ENCODE results near the gene NSDHL. TPM values are rescaled to one million over a fixed set of nuclear protein-coding genes. Genes with fewer than 3 reads are reported as not detected.
"Not testable (repeated sequence)": the region's sequence is repeated elsewhere in the genome, so short reads cannot be mapped to it uniquely, and the experiment has no call there.

Gene NSDHL
- total and polyA plus RNA-seq, 2 experiments from 2014 or later, result 32.4 to 34.3 TPM

GRCh38 chrX:152835470-152835869 lies 4.6 kb downstream of the NSDHL start:
- not testable (repeated sequence) for H2AFZ ChIP-seq; H3K4me3 ChIP-seq; DNase-seq (ENCODE audit: low spot score); ATAC-seq; H3K36me3 ChIP-seq (ENCODE audit: insufficient read depth); H3K4me2 ChIP-seq; H3K27ac ChIP-seq (ENCODE audit: low read depth); H4K20me1 ChIP-seq (replicated peaks; ENCODE audit: insufficient read depth); H3F3A ChIP-seq (replicated peaks; ENCODE audit: low read depth); H3K9me2 ChIP-seq (ENCODE audit: insufficient read depth); H3K4me1 ChIP-seq (ENCODE audit: insufficient read depth); H3K27me3 ChIP-seq (ENCODE audit: insufficient read depth); H3K27ac Mint-ChIP-seq; H3K27me3 Mint-ChIP-seq (ENCODE audit: insufficient read depth, low read depth, poor library complexity); H3K4me3 Mint-ChIP-seq; H3K9me3 Mint-ChIP-seq
- Mint-ChIP-seq H3K36me3 (ENCODE audit: low read depth) (peaks cover 40% of the 10 kb centered on the region), H3K4me1 (peaks cover 25% of the 10 kb centered on the region)
- H3K79me2 ChIP-seq (replicated peaks; ENCODE audit: insufficient read depth), result peaks cover 81% of the 10 kb centered on the region

- peaks cover 17% of the 10 kb centered on the region for H3K4me1 Mint-ChIP-seq
- Histone ChIP-seq H2AFZ (no peak overlapping the region), H4K20me1 (replicated peaks; ENCODE audit: insufficient read depth) (no peaks in the 10 kb centered on the region; the same call in none of the 2 replicates), H3K79me2 (replicated peaks; ENCODE audit: insufficient read depth) (peaks cover 77% of the 10 kb centered on the region), H3K36me3 (ENCODE audit: insufficient read depth) (no peaks in the 10 kb centered on the region), H3K27ac (ENCODE audit: low read depth) (no peak overlapping the region), H3K9me2 (ENCODE audit: insufficient read depth) (no peaks in the 10 kb centered on the region), H3F3A (replicated peaks; ENCODE audit: low read depth) (no peaks in the 10 kb centered on the region), H3K4me2 (no peak overlapping the region), H3K4me3 (no peak overlapping the region), H3K27me3 (ENCODE audit: insufficient read depth) (no peaks in the 10 kb centered on the region), H3K4me1 (ENCODE audit: insufficient read depth) (no peaks in the 10 kb centered on the region)
- TF ChIP-seq NANOG (IDR thresholded peaks at IDR 0.05; ENCODE audit: borderline replicate concordance) (no peak), ZNF114 (CRISPR knock-in tag; IDR thresholded peaks at IDR 0.05) (no peak), ZNF331 (CRISPR knock-in tag; IDR thresholded peaks at IDR 0.05; ENCODE audit: low read depth) (no peak)
- H3K9me3 Mint-ChIP-seq, result no peaks in the 10 kb centered on the region
- ATAC-seq (no peak), DNase-seq (ENCODE audit: low spot score) (no peak)
- H3K36me3 Mint-ChIP-seq (ENCODE audit: low read depth), result peaks cover 9% of the 10 kb centered on the region; the same call in 1 of the 3 replicates
- peaks cover 5% of the 10 kb centered on the region for H3K27me3 Mint-ChIP-seq (ENCODE audit: insufficient read depth, low read depth, poor library complexity)
- H3K4me3 Mint-ChIP-seq, result no peak overlapping the region
- H3K27ac Mint-ChIP-seq, result no peak overlapping the region
Measured at GRCh38 chrX:152842772-152843338, 12.0 kb downstream of the NSDHL start.

- Histone ChIP-seq H3K79me2 (replicated peaks; ENCODE audit: insufficient read depth) (peaks cover 67% of the 10 kb centered on the region), H3K4me3 (no peak overlapping the region), H3K36me3 (ENCODE audit: insufficient read depth) (no peaks in the 10 kb centered on the region), H3K27ac (ENCODE audit: low read depth) (no peak overlapping the region), H3K4me1 (ENCODE audit: insufficient read depth) (no peaks in the 10 kb centered on the region), H3K4me2 (no peak overlapping the region), H3K27me3 (ENCODE audit: insufficient read depth) (no peaks in the 10 kb centered on the region), H3K9me2 (ENCODE audit: insufficient read depth) (no peaks in the 10 kb centered on the region), H3F3A (replicated peaks; ENCODE audit: low read depth) (no peaks in the 10 kb centered on the region), H2AFZ (no peak overlapping the region), H4K20me1 (replicated peaks; ENCODE audit: insufficient read depth) (no peaks in the 10 kb centered on the region; the same call in none of the 2 replicates)
- H3K36me3 Mint-ChIP-seq (ENCODE audit: low read depth), result peaks cover 13% of the 10 kb centered on the region; the same call in 2 of the 3 replicates
- H3K9me3 Mint-ChIP-seq, result no peaks in the 10 kb centered on the region
- H3K4me1 Mint-ChIP-seq, result peaks cover 11% of the 10 kb centered on the region; the same call in 2 of the 3 replicates
- H3K4me3 Mint-ChIP-seq, result no peak overlapping the region
- peaks cover 5% of the 10 kb centered on the region for H3K27me3 Mint-ChIP-seq (ENCODE audit: insufficient read depth, low read depth, poor library complexity)
- no peak overlapping the region for H3K27ac Mint-ChIP-seq
- DNase-seq (ENCODE audit: low spot score), result no peak
- ATAC-seq, result no peak
- TF ChIP-seq EZH2 (IDR thresholded peaks at IDR 0.05; ENCODE audit: low read depth, unreplicated experiment) (no peak), POLR2AphosphoS5 (IDR thresholded peaks at IDR 0.05; ENCODE audit: low read depth) (no peak), ZNF462 (CRISPR knock-in tag; IDR thresholded peaks at IDR 0.05) (no peak), CTCF (conservative IDR thresholded peaks at IDR 0.05; ENCODE audit: low read depth in 2 of 2) (no peak), NANOG (IDR thresholded peaks at IDR 0.05; ENCODE audit: borderline replicate concordance) (no peak)
Measured at GRCh38 chrX:152843852-152844251, 13.0 kb downstream of the NSDHL start.
